Fibroblast of skin of left biceps (primary cell): ENCODE results near the gene SERGEF.

Source experiments
- DNase-seq, 2 experiments: peaks; one replicate each; pipeline ENCODE4 v3.0.0-alpha.2; 2013; ENCODE audit warnings: low read depth in 2 of 2

The SERGEF gene

GRCh38 chr11:17813391-17814059, 199.3 kb downstream of the SERGEF start:
- DNase-seq: no peak

DNA sequence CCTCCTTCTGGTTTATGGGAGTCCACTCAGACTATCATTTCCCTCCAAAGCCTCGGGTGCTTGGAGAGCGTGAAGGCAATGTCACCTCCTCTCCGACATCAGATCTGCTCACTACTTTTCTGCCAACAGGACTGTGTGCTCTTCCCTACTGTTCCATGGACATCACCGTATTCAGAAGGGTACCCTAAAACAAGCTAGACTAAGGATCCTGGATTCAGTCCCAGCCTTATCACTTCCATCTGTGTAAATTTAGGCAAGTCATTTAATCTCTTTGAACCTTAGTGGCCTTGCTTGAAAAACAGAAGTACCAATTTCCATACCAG, 200.0 kb downstream of the SERGEF start:
- DNase-seq: no peak

DNA sequence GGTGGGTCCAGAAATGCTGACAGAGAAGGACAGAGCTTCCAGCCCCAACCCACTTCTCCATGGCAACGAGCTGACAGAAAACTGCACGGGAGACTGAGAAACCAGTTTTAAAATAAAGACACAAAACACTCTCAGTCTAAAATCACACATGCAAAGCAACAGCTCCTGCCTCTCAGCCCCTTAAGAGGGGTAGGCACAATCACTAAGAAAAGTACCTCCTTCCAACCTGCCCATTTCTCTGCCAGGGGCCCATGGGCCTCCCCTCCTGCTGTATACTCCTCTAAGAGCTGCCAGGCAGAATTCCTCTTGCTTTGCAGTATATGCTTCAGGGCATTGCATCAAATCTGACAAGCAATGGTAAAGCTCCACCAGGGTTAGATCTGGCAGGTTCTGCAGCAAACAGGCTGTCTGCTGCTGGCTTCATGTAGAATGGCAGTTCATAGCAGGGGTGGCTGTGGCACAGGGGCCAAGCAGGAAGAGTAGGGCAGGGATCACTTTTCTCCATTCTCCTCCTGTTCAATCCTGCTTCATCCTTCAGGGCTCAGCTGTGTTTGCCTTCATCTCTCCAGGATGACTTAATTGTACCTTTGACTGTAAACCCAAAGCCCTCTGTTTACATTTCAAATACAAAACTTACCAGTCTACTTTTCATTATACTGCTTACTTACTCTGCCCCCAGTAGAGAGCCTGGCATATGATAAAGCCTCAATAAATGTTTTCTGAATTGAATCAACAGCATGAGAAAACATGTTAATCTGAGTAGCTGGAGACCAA, 200.6 kb downstream of the SERGEF start:
- DNase-seq: no peak

DNA sequence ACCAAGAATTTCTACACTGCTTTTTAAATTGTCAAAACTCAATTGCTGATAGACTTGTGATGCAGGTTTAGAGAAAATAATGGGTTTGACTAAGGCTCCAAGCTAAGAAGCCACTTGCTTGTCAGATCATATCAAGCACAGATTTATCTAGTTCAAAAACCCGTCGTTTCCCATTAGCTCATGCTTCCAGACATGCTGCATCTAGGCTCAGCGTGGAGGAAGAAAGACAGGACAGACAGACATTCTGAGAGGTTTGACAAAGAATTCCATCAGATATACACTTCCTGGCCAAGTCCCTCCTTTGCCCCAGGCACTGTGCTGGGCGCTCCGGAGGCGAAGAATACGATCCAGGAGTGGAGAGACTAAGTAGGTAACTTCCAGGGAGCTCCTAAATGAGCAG, 201.5 kb downstream of the SERGEF start:
- no peak for DNase-seq

GRCh38 chr11:17810746-17811145, 202.1 kb downstream of the SERGEF start:
- no peak for DNase-seq

GRCh38 chr11:17810041-17810440, 202.8 kb downstream of the SERGEF start:
- no peak for DNase-seq

GRCh38 chr11:17807034-17807433, 205.8 kb downstream of the SERGEF start:
- no peak for DNase-seq

GRCh38 chr11:17805873-17806272, 207.0 kb downstream of the SERGEF start:
- no peak for DNase-seq

- no peak for DNase-seq
Measured at GRCh38 chr11:17805043-17805442, 207.8 kb downstream of the SERGEF start.

DNA sequence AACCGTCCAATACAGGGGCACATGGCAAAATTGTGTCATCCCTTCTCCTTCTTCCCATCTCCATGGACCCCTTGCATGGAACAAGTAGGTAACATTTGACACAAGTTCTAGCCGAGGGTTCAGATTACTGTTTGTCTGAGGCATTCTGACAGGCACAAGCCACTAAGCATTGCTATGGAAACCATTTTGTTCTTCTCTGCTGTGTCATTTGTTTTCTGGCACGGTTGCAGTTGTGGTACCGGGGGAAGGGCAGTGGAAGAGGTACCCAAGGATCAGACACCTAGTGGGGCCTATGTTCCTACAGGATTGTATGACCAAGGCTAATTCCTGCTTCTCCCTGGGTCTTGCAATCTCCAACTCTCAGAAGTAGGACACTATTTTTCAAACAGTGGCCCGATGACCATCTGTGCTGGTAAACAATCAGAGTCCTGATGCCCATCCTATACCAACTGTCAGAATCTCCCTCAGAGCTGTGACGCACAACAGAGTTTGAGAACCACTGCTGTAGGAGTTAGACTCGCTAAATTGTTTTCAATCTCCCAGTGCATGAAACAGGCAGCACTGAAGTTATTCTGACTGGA, 209.0 kb downstream of the SERGEF start:
- no peak for DNase-seq

DNA sequence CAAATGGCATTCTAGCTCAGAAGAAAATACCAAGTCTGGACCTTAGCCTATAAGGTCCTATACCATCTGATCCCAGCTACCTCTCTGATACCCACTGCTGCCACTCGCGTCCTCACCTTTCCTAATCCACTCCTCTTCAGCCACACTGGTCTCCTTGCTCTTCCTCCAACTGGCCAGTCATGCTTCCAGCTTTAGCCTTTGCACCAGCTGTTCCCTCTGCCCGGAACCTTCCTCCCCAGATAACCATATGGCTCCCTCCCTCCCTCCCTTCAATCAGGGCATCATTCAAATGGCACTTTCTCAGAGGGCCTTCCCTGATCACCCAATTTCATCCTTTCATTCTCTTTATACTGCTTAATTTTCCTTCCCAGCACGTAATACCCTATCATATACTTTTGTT, 210.4 kb downstream of the SERGEF start:
- no peak for DNase-seq

- no peak for DNase-seq
Measured at GRCh38 chr11:17801166-17801565, 211.7 kb downstream of the SERGEF start.

GRCh38 chr11:17799147-17799546, 213.7 kb downstream of the SERGEF start:
- no peak for DNase-seq

DNA sequence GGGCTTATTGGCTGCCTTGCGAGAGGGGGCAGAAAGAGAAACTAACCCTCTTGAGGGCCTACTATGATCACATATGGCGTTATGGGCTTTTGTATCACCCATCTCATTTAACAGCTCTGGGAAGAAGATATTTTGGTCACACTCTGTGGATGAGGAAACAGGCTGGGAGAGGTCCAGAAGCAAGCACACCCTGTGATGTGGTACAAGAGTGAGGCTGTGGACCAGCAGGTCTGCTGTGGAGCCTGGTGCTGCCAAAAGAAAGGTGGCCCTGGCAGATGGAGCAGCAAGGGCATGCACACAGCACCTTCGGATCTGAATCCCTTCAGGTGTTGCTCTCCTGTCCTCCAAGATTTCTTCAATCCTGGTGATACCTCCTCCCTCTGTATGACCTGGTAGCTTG, 214.1 kb downstream of the SERGEF start:
- DNase-seq: no peak

- no peak for DNase-seq
Measured at GRCh38 chr11:17798253-17798652, 214.6 kb downstream of the SERGEF start.

GRCh38 chr11:17796154-17796553, 216.7 kb downstream of the SERGEF start:
- no peak for DNase-seq

DNA sequence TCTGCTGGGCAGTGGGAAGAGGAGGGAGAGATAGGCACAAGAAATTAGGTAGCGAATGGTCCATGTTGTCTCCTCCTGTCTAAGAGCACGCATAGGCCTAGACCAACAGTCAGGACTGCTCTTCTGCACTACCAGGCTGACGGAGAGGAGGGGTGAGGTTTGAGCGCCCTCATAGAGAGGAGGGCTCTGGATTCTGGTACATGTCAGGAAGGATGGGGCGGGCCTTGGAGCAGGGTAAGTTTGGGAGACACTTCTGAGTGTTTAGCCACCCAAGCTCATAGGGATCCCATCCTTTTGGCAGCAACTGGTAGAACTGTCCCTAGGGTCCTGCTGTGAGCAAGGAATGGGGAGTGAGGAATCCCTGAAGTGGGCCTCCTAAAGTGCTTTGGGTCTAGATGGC, 217.9 kb downstream of the SERGEF start:
- DNase-seq: no peak

DNA sequence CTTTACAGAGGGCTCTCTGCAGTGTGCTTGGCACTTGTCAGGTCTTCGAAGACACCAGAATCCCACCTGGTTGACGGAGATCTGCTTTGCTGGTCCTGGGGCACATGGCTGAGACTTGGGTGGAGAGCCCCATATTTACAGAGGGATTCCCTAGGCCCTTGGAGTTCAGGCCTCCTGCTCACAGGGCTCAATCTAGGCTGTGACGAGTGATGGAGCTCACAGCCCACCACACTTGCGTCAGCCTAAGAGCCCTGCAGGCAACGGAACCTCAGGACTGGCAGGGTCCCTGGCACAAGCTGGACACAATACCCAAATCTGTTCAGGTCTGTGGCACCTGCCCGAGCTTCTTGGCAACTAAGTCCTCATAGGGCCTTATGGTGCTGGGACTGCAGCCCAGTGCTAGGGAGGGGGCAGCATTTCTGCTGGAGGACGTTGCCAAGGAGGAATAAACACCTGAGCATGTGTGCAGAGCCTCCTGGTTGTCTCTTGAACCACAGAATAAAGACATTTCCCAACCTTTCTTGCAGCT, 219.1 kb downstream of the SERGEF start:
- no peak for DNase-seq

DNA sequence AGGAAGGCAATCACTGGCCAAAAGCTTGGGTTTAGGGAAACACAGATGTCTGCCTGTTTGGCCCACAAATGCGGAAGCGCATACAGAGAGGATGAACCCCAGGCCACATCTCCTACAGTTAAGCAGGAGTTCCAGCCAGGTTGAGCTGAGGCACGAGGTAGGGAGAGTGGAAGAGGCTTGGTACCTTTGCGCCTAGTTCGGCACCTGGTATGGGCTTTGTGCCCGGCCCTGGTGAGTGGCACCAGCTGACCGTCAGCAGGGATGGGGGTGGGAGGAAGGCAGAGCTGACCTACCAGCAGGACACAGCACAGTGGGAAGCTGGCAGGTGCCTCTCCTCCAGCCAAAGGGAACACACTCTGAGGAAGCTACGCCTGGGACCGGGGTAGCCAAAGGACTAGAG, 220.7 kb downstream of the SERGEF start:
- no peak for DNase-seq

- DNase-seq: no peak
Measured at GRCh38 chr11:17791144-17791543, 221.7 kb downstream of the SERGEF start.

DNA sequence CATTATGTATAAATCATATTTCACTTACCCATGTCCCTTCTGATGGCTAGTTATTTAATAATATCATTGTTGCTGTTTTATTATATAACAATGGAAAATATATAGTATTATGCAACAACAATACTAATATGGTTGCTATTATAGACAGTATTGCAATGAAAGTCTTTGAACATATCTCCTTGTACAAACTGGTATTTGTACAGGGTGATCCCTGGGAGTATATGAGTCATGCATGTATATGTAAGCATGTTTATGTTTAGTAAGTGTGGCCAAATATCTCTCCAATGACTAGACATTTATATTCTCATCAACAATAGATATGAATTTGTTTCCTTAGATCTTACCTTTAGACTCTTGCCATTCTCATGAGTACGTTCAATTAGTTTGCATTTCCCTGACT, 222.4 kb downstream of the SERGEF start:
- DNase-seq: no peak

- DNase-seq: no peak
Measured at GRCh38 chr11:17788084-17788483, 224.8 kb downstream of the SERGEF start.
